GM18519 (cell line): ENCODE results near the gene TECPR1.

Source experiments
- ATAC-seq: cut with Tn5 transposase; IDR thresholded peaks from one replicate; pipeline ENCODE4 v1.9.1; 2021; ENCODE audit warnings: mild to moderate bottlenecking, moderate library complexity; ENCODE audit not compliant: unreplicated experiment, low FRiP score

TECPR1 gene

GRCh38 chr7:98251601-98252424 lies at the start of gene TECPR1:
Gene TECPR1 (minus strand): TSS chr7:98252232. CDS start chr7:98246146, 6,086 bp downstream.
- peak; percentile 95 for ATAC-seq

- ATAC-seq = no peak
Observed at GRCh38 chr7:98300595-98301372, 48.8 kb upstream of the TECPR1 start.

GRCh38 chr7:98297626-98298286 lies 45.7 kb upstream of the TECPR1 start:
- no peak for ATAC-seq

- no peak for ATAC-seq
Observed at GRCh38 chr7:98296833-98297232, 44.8 kb upstream of the TECPR1 start.

- ATAC-seq = no peak
Observed at GRCh38 chr7:98295467-98296192, 43.6 kb upstream of the TECPR1 start.

- no peak for ATAC-seq
Observed at GRCh38 chr7:98294798-98295382, 42.9 kb upstream of the TECPR1 start.

- no peak for ATAC-seq
Observed at GRCh38 chr7:98294326-98294725, 42.3 kb upstream of the TECPR1 start.

- ATAC-seq = no peak
Observed at GRCh38 chr7:98293746-98294145, 41.7 kb upstream of the TECPR1 start.

- ATAC-seq = no peak
Observed at GRCh38 chr7:98293265-98293664, 41.2 kb upstream of the TECPR1 start.

GRCh38 chr7:98291717-98292116 lies 39.7 kb upstream of the TECPR1 start:
- ATAC-seq = no peak

GRCh38 chr7:98289333-98289875 lies 37.4 kb upstream of the TECPR1 start:
- no peak for ATAC-seq

- ATAC-seq = no peak
Observed at GRCh38 chr7:98288064-98288823, 36.2 kb upstream of the TECPR1 start.

GRCh38 chr7:98287486-98287959 lies 35.5 kb upstream of the TECPR1 start:
- no peak for ATAC-seq

GRCh38 chr7:98286701-98287485 lies 34.9 kb upstream of the TECPR1 start:
- no peak for ATAC-seq

GRCh38 chr7:98286093-98286539 lies 34.1 kb upstream of the TECPR1 start:
- no peak for ATAC-seq

GRCh38 chr7:98285157-98286092 lies 33.4 kb upstream of the TECPR1 start:
- ATAC-seq = no peak
